Hematopoietic multipotent progenitor cell treated with erythropoietin and hydrocortisone succinate and interleukin-3 and kit ligand, for 6 days (in vitro differentiated cells): ENCODE results near the gene ESYT1.

ENCODE experiments used
- DNase-seq: peaks from one replicate; pipeline ENCODE4 v3.0.0-alpha.2; 2015

The ESYT1 gene

GRCh38 chr12:56157201-56158028 lies 29.3 kb downstream of the ESYT1 start:
- peak; percentile 81 for DNase-seq

- peak; percentile 100 for DNase-seq
Observed at GRCh38 chr12:56158029-56158925, 30.2 kb downstream of the ESYT1 start, which contains the start of gene MYL6. TSS of gene MYL6 (plus strand) at chr12:56158359. CDS start at chr12:56158402, 43 bp downstream.

DNA sequence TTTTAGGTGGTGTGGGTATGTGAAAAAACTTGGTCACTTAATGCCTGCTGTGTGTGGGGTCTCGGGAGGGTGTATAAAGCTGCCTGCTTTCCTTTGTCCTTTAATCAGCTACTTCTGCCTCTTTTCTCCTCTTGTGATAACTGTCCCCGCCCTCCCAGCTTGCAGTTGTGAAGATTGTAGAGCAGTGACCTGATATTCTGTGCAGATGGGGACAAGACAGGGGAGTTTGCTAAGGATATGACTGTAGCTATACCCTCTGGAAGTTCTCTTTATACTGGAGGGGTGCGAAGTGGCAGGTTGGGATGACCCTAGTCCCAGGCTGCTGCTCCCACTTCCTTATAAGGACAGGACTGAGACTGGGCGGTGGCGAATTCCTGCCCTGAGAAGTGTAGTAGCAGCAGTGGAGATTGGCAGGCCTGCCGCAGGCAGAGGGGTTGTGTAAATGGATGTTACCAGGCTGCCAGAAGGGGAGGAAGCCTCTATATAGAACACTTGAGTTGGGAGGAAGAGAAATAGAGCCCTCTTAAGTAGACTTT lies 30.9 kb downstream of the ESYT1 start:
- DNase-seq: peak; percentile 77

DNA sequence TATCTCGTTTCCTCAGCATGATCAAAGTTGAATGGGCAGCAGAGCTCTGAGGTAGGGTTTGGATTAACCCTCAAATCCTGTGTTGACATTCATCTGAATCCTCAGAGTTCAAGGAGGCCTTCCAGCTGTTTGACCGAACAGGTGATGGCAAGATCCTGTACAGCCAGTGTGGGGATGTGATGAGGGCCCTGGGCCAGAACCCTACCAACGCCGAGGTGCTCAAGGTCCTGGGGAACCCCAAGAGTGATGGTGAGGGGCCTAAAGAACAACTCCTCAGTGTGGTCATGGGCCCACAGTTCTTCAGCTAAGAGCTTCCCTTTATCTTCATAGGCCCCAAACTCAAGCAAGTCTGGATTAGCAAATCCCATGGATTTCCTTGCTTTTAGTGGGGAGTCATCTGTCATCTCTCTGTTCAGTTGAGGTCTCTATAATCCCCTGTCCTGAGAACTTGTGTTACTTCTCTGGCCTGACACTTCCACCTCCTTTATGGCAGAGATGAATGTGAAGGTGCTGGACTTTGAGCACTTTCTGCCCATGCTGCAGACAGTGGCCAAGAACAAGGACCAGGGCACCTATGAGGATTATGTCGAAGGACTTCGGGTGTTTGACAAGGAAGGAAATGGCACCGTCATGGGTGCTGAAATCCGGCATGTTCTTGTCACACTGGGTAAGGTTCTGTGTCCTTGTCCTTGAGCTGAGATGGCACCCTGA lies 31.6 kb downstream of the ESYT1 start:
- no peak for DNase-seq

DNA sequence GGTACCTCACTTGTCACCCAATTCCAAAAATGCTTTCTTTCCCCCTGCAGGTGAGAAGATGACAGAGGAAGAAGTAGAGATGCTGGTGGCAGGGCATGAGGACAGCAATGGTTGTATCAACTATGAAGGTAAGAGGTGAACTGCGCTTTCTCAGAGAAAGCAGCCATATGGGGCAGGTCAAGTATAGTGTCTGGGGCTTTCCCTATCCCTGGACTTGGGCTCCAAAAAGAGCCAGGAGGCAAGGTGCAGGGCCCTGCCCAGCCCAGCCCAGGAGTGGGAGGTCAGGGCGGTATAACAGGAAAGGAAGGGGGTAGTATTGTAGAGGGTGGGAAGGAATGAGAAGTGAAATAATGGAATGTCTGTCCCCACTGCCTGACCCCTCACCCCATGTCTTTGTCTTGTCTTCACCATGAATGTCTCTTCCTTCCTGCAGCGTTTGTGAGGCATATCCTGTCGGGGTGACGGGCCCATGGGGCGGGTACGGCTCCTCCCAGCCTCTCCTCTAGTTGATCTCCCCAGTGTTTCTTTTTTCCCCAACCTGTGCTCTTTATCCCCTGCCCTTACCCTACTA lies 32.2 kb downstream of the ESYT1 start:
- DNase-seq: peak; percentile 45

DNA sequence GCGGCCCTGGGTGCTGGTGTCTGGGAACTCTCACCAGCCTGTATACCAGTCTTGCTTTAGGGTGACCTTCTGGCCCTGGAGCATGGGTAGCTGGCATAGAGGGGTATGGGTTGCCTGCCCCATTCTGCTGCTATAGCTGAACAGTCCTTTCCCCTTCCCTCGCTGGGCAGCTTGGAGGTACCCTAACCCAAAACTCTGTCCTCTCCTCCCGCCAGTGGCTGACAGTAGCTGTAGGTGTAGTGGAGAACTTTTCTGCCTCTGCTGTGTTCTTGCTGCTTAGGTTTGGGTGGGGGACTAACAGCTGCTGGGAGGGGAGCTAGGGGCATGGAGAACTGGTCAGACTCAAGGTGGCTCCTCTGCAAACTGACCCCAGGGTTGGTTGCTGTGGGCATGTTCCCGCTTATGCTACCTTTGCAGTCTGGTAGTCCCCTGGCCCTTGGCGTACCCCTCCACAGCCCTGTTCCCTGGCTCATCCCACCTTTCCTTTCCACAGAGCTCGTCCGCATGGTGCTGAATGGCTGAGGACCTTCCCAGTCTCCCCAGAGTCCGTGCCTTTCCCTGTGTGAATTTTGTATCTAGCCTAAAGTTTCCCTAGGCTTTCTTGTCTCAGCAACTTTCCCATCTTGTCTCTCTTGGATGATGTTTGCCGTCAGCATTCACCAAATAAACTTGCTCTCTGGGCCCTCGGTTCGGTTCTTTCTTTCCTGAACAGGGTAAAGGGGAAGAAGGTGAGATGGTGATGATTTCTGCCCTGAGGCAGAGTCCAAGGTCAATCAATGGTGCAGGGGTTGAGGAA lies 33.0 kb downstream of the ESYT1 start:
- no peak for DNase-seq

DNA sequence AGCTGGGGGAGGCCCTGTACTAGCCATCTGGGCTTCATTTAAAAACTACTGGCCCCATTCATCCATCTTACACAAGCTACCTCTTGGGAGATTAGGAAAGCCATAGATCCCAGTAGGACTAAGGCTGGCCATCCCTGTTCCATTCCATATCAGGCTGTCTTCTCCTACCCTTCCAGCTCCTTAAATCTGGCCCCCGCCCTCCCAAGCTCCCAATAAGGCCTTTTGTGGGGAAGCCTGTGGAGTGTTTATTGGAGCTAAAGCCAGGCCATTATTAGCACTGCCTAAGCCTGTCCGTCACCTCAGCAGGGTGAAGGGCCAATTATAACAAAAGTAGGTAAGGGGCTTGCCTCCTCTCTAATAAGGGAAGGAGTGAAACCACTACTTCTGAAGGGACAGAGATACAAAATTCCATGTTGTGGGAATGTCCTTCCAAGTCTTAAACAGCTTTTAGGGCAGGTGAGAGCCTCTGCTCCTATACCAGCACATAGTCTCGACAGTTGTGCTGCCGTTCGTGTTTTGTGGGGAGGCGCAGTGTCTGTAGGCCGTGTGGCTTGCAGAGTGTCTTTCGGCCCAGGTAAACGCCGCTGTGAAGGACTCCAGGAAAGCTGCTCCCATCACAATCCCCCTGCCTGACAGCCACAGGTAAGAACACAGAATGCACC lies 33.8 kb downstream of the ESYT1 start:
- DNase-seq: no peak

DNA sequence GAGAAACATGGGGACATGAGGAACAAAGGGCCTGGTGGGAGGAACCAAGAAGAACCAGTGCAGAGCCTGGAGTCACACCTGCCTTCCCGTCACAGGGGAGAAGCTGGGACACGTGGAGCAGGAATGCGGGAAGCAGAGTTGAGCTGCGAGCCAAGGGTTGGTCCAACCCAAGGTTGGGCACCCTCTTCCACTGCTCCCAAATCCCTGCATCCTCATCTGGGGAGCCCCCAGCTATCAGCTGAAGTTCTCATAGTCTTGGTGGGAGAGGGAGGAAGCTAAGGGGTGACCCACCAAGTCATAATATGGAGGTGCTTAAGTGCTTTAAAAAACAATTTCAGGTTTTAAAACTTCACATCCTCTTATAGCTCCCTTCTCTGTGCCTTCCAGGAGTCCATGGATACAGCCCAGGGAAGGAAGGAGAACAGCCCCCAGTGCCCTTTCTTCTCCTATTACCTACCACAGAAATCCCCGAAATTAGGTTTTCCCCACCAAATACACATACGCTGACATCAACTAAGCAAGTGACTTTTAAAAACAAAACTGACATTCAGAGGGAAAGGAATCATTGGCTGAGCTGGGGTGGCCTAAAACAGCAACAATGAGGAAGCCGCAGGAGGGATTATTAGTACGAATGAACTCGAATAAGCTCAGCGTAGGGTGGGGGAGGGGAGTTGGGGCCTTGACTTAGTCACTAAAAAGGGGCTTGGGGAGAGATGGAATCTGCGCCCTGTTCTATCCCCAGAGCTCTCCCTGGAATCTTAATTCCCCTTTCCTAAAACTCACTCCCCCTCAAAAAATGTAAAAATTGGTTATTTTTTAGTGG lies 34.6 kb downstream of the ESYT1 start:
- DNase-seq: no peak

GRCh38 chr12:56163533-56164344 lies 35.7 kb downstream of the ESYT1 start:
- DNase-seq: no peak

GRCh38 chr12:56164345-56164729 lies 36.3 kb downstream of the ESYT1 start:
- DNase-seq: no peak

DNA sequence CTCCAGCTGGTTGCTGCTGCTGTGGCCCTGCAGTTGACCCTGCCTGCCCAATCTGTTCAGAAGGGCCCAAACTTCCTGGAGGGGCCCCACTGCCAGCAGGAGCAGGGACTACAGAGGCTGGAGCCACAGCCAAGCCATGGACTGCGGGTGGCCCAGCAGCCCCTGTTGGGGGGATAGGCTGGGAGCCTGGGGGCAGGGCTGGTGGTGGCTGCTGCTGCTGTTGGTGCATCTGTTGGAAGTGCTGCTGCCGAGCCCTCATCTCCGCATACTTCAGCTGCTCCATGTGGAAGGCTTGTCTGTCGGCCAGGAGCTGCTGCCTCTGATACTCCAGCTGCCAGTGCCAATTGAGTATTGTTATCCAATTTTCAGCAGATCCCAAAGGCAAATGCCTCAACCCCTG lies 37.3 kb downstream of the ESYT1 start:
- DNase-seq: no peak

- DNase-seq: no peak
Observed at GRCh38 chr12:56169229-56169759, 41.2 kb downstream of the ESYT1 start.

- no peak for DNase-seq
Observed at GRCh38 chr12:56172839-56173238, 44.8 kb downstream of the ESYT1 start.

DNA sequence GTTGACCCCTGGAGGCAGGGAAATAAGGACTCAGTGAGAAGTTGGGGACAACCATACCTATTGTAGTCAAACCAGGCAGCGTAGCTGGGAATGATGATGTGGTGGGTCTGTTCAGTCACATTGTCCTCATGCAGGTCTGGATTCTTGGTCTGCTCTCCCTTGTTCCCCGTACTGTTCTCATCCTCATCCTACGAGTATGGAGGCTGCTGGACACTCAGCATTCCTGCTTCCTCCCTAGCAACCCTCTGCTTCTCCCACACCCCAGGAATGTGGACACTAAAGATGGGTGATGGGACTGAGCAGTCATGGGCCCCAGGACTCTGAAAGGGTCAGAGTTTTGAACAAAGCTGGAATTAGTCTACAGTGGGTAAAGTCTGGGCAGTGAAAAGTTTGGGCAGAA lies 50.3 kb downstream of the ESYT1 start:
- no peak for DNase-seq

- no peak for DNase-seq
Observed at GRCh38 chr12:56186957-56187356, 58.9 kb downstream of the ESYT1 start.

- DNase-seq: peak; percentile 35
Observed at GRCh38 chr12:56188131-56188777, 60.2 kb downstream of the ESYT1 start.

GRCh38 chr12:56188778-56189098 lies 60.7 kb downstream of the ESYT1 start:
- peak; percentile 32 for DNase-seq

GRCh38 chr12:56189099-56189917 lies 61.2 kb downstream of the ESYT1 start, which contains the start of gene SMARCC2:
TSS of gene SMARCC2 (minus strand) at chr12:56189483. CDS start at chr12:56189461, 22 bp downstream.
- peak; percentile 93 for DNase-seq
